H1 (cell line): ENCODE data around the gene RPTOR. TPM values are rescaled to one million over a fixed set of nuclear protein-coding genes. Genes with fewer than 3 reads are reported as not detected.

Experiments used
- CTCF ChIA-PET: fragments of 300-600 bp; sonication (Branson Sonifier 250); formaldehyde crosslinking; loops from one replicate; lab custom pipeline; 2021; ENCODE audit not compliant: partially characterized antibody; lab: Charles Lee
- POLR2A ChIA-PET: fragments of 300-600 bp; sonication (Branson Sonifier 250); formaldehyde crosslinking; loops from one replicate; lab custom pipeline; 2021; ENCODE audit warnings: inconsistent platforms; ENCODE audit not compliant: partially characterized antibody; lab: Charles Lee
- DNase-seq, 2 experiments: peaks; one replicate each; pipeline versions ENCODE4 v3.0.0 to v3.0.0-alpha.2; 2010 to 2022; ENCODE audit warnings: low spot score in 2 of 2, low read depth in 1 of 2, mixed read lengths in 1 of 2
- FAIRE-seq: peaks from 2 replicates; lab custom pipeline; 2011; peaks lifted over from hg19 to GRCh38; lab: Jason Lieb, UNC
- H2AFZ ChIP-seq: 2 replicates; pipeline ENCODE4 v1.8.1; 2012; ENCODE audit warnings: low read length, inconsistent platforms
- H2AK5ac ChIP-seq: 2 replicates; pipeline ENCODE4 v1.6.1; 2013; ENCODE audit warnings: low read depth, low read length
- H2BK120ac ChIP-seq: replicated peaks from 2 replicates; pipeline ENCODE3; 2013; ENCODE audit warnings: low read depth, low read length, inconsistent platforms
- H2BK12ac ChIP-seq: 2 replicates; pipeline ENCODE4 v1.6.1; 2013; ENCODE audit warnings: low read depth, low read length
- H2BK15ac ChIP-seq: 2 replicates; pipeline ENCODE4 v1.6.1; 2013; ENCODE audit warnings: low read length
- H2BK20ac ChIP-seq: 2 replicates; pipeline ENCODE4 v1.6.1; 2013; ENCODE audit warnings: low read length
- H2BK5ac ChIP-seq: 2 replicates; pipeline ENCODE4 v1.6.1; 2013; ENCODE audit warnings: low read depth, low read length
- H3K14ac ChIP-seq: 2 replicates; pipeline ENCODE4 v1.6.1; 2013; ENCODE audit warnings: inconsistent platforms; ENCODE audit not compliant: insufficient read length
- H3K18ac ChIP-seq: 2 replicates; pipeline ENCODE4 v1.6.1; 2013; ENCODE audit warnings: low read length; ENCODE audit errors: extremely low read depth
- H3K23ac ChIP-seq: 2 replicates; pipeline ENCODE4 v1.6.1; 2013; ENCODE audit warnings: inconsistent platforms; ENCODE audit not compliant: insufficient read length
- H3K23me2 ChIP-seq: 2 replicates; pipeline ENCODE4 v1.6.1; 2013; ENCODE audit warnings: low read depth, low read length
- H3K27ac ChIP-seq: 2 replicates; pipeline ENCODE4 v1.6.1; 2011; ENCODE audit warnings: low read depth, low read length, inconsistent platforms
- H3K27me3 ChIP-seq, 4 experiments: replicated peaks in 1 of 4; 1 replicate in 1 of 4; 2 replicates in 3 of 4; pipeline versions ENCODE4 v1.6.1 to v1.8.1; 2011 to 2013; ENCODE audit warnings: low read length in 3 of 4, mild to moderate bottlenecking in 3 of 4, inconsistent platforms in 2 of 4, mixed read lengths in 2 of 4, moderate library complexity in 1 of 4; ENCODE audit not compliant: control insufficient read depth in 3 of 4, insufficient read depth in 3 of 4; ENCODE audit errors: extremely low read depth in 1 of 4
- H3K36me3 ChIP-seq, 4 experiments: 2 replicates each; pipeline versions ENCODE4 v1.6.1 to v1.8.1; 2011 to 2013; ENCODE audit warnings: mild to moderate bottlenecking in 4 of 4, low read length in 3 of 4, moderate library complexity in 2 of 4, control low read depth in 1 of 4, inconsistent platforms in 1 of 4; ENCODE audit not compliant: insufficient read depth in 4 of 4, control insufficient read depth in 2 of 4
- H3K4ac ChIP-seq: replicated peaks from 2 replicates; pipeline ENCODE3; 2013; ENCODE audit warnings: low read length, low read depth, mixed read lengths, inconsistent platforms; ENCODE audit not compliant: insufficient read length
- H3K4me1 ChIP-seq, 4 experiments: replicated peaks in 1 of 4; 1 replicate in 1 of 4; 2 replicates in 3 of 4; pipeline versions ENCODE4 v1.6.1 to v1.8.1; 2011 to 2013; ENCODE audit warnings: low read length in 3 of 4, inconsistent platforms in 2 of 4, mixed read lengths in 1 of 4; ENCODE audit not compliant: insufficient read depth in 4 of 4, control insufficient read depth in 3 of 4
- H3K4me2 ChIP-seq, 2 experiments: 2 replicates each; pipeline versions ENCODE4 v1.6.1 to v1.8.1; 2011 to 2013; ENCODE audit warnings: low read depth in 2 of 2, low read length in 2 of 2, control low read depth in 1 of 2, inconsistent platforms in 1 of 2, mild to moderate bottlenecking in 1 of 2; ENCODE audit not compliant: insufficient read depth in 1 of 2
- H3K4me3 ChIP-seq, 4 experiments: fragments of 200-600, 300-600 bp in 1 of 4; sonication (generic), shearing (Covaris generic), sonication (Bioruptor Twin) in 1 of 4; 2 replicates each; pipeline versions ENCODE4 v1.5.1 to v1.8.1; 2011 to 2016; ENCODE audit warnings: low read length in 4 of 4, low read depth in 3 of 4, control low read depth in 2 of 4, inconsistent platforms in 2 of 4, mild to moderate bottlenecking in 2 of 4, mixed read lengths in 1 of 4, moderate library complexity in 1 of 4; ENCODE audit not compliant: insufficient read depth in 2 of 4; ENCODE audit errors: extremely low read depth in 1 of 4
- H3K56ac ChIP-seq: replicated peaks from 2 replicates; pipeline ENCODE3; 2013; ENCODE audit warnings: low read depth, mild to moderate bottlenecking, mixed read lengths, low read length, inconsistent platforms; ENCODE audit not compliant: insufficient read length
- H3K79me1 ChIP-seq: 2 replicates; pipeline ENCODE4 v1.6.1; 2013; ENCODE audit warnings: low read depth, low read length, control low read depth
- H3K79me2 ChIP-seq, 2 experiments: 2 replicates each; pipeline versions ENCODE4 v1.6.1 to v1.8.1; 2012 to 2013; ENCODE audit warnings: low read length in 2 of 2, mild to moderate bottlenecking in 2 of 2, inconsistent platforms in 1 of 2; ENCODE audit not compliant: insufficient read depth in 2 of 2, control insufficient read depth in 1 of 2
- H3K9ac ChIP-seq, 4 experiments: replicated peaks in 1 of 4; 1 replicate in 1 of 4; 2 replicates in 3 of 4; pipeline versions ENCODE4 v1.6.1 to v1.8.1; 2011 to 2013; ENCODE audit warnings: low read depth in 3 of 4, low read length in 3 of 4, control low read depth in 2 of 4, mild to moderate bottlenecking in 2 of 4, moderate library complexity in 2 of 4, inconsistent platforms in 1 of 4; ENCODE audit errors: extremely low read depth in 1 of 4
- H3K9me3 ChIP-seq, 2 experiments: 2 replicates each; pipeline versions ENCODE4 v1.6.1 to v1.8.1; 2012 to 2013; ENCODE audit warnings: mild to moderate bottlenecking in 2 of 2, moderate library complexity in 2 of 2, control low read depth in 1 of 2, inconsistent platforms in 1 of 2, low read depth in 1 of 2, low read length in 1 of 2, mixed read lengths in 1 of 2; ENCODE audit not compliant: insufficient read depth in 2 of 2
- H4K20me1 ChIP-seq, 2 experiments: replicated peaks in 1 of 2; 2 replicates each; pipeline versions ENCODE3 to v1.8.1; 2011 to 2013; ENCODE audit warnings: inconsistent platforms in 2 of 2, low read length in 2 of 2, mild to moderate bottlenecking in 1 of 2; ENCODE audit not compliant: insufficient read depth in 2 of 2, control insufficient read depth in 1 of 2
- H4K5ac ChIP-seq: 2 replicates; pipeline ENCODE4 v1.6.1; 2013; ENCODE audit warnings: low read length, low read depth, mixed read lengths, inconsistent platforms; ENCODE audit not compliant: insufficient read length
- H4K8ac ChIP-seq: 2 replicates; pipeline ENCODE4 v1.8.0; 2013; ENCODE audit warnings: mild to moderate bottlenecking, moderate library complexity, low read length, inconsistent platforms; ENCODE audit not compliant: insufficient read depth; ENCODE audit errors: extremely low read depth
- H4K91ac ChIP-seq: replicated peaks from 2 replicates; pipeline ENCODE3; 2013; ENCODE audit warnings: low read length, mixed read lengths, inconsistent platforms; ENCODE audit not compliant: insufficient read length
- BACH1 ChIP-seq: IDR thresholded peaks from 2 replicates; pipeline ENCODE4 v1.6.1; 2012; ENCODE audit warnings: low read length, improper control_type of control experiment
- JUN ChIP-seq: IDR thresholded peaks from 2 replicates; pipeline ENCODE4 v1.6.1; 2011; ENCODE audit warnings: low read depth, mild to moderate bottlenecking, improper control_type of control experiment, low read length
- JUND ChIP-seq: IDR thresholded peaks from 2 replicates; pipeline ENCODE4 v1.6.1; 2011; ENCODE audit warnings: mild to moderate bottlenecking, improper control_type of control experiment, low read length
- POLR2AphosphoS5 ChIP-seq: IDR thresholded peaks from 2 replicates; pipeline ENCODE4 v1.6.1; 2011; ENCODE audit warnings: low read depth, low read length
- RAD21 ChIP-seq, 2 experiments: IDR thresholded peaks in 1 of 2; conservative IDR thresholded peaks in 1 of 2; 2 replicates each; pipeline ENCODE4 v1.6.1; 2011; ENCODE audit warnings: low read depth in 2 of 2, low read length in 2 of 2, improper control_type of control experiment in 1 of 2, inconsistent platforms in 1 of 2, mild to moderate bottlenecking in 1 of 2, moderate library complexity in 1 of 2
- SP4 ChIP-seq: IDR thresholded peaks from 2 replicates; pipeline ENCODE4 v1.6.1; 2012; ENCODE audit warnings: low read length, inconsistent platforms
- TAF1 ChIP-seq: IDR thresholded peaks from 2 replicates; pipeline ENCODE4 v1.6.1; 2011; ENCODE audit warnings: mild to moderate bottlenecking, low read depth, low read length
- WGBS, 2 experiments: shearing (Covaris generic) in 1 of 2; methylation state at CpG; one replicate each; pipeline versions ENCODE4 v1.1.6 to v1.1.7; 2013 to 2015; ENCODE audit warnings: low lambda C conversion rate in 2 of 2, mixed read lengths in 2 of 2, inconsistent platforms in 1 of 2, low coverage in 1 of 2, missing lambda C conversion rate in 1 of 2; ENCODE audit not compliant: insufficient replicate concordance in 2 of 2, insufficient coverage in 1 of 2, insufficient read length in 1 of 2; ENCODE audit errors: extremely low coverage in 1 of 2, missing lambda C conversion rate in 1 of 2; 5-methylcytosine and 5-hydroxymethylcytosine counted together
- polyA plus RNA-seq, 7 experiments: library from polyadenylated mRNA; depleted of rRNA in 3 of 7; stranded (reverse) in 5 of 7; unstranded in 2 of 7; fragments of >200 nt in 5 of 7; fragments of 200-250 nt in 2 of 7; gene quantifications; 1 replicate in 5 of 7; 2 replicates in 1 of 7; 4 replicates in 1 of 7; pipeline versions ENCODE4 v1.2.1 to v1.2.3, GENCODE V29; 2011 to 2013; ENCODE audit warnings: missing spikeins in 2 of 7, mixed read lengths in 2 of 7
- total RNA-seq: library from RNA; stranded (reverse); fragmentation: NEBNext Ultra II Directional; extraction: Animal tissue kit (Norgen Biotek cat#: 25700); gene quantifications from 2 replicates; pipeline ENCODE4 v1.2.1, GENCODE V29; 2021
- TF ChIP-seq, protein P1 (sequence below), 3 experiments: IDR thresholded peaks; 1 replicate in 2 of 3; 2 replicates in 1 of 3; pipeline versions ENCODE4 v1.5.1 to v1.6.1; 2011; ENCODE audit warnings: low read length in 3 of 3, mild to moderate bottlenecking in 3 of 3, inconsistent platforms in 2 of 3, low read depth in 1 of 3, moderate library complexity in 1 of 3; ENCODE audit not compliant: insufficient read depth in 1 of 3; ENCODE audit errors: control extremely low read depth in 1 of 3

RPTOR gene
- total and polyA plus RNA-seq, 2 of the 8 experiments (the other 6 are each of a cell fraction or from before 2014, with no cell fraction given), result 6.9 to 28.7 TPM

DNA sequence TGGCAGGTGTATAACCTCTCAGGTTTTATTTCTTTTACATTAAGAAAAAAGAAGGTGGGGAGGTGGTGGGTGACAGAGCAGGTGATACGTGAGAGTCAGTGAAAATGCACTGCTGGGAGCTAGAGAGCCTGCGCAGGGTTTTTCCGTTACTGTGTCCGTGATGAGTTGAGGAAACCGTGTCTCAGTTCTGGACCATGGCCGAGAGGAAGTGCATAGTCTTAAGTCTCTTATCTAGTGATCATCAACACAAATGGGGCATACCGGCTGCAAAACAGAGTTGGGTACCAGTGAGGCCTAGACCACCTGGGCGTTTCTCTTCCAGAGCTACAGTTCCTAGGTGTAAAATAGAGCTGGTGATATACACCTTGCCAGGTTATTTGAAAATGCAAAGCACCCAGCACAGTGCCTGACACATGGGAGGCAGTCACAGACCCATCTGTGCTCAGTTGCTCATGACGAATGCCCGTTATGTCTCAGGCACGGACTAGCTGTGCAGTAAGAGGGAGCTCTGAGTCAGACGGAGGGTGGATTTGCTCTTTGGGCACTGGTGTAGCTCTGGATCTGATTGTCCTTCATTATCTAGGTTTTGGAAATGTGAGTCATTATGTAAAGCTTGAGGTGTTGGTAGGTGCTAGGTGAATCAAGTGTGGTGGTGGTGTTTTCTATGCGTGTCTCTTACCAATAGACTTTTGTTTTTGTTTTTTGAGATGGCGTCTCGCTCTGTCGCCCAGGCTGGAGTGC, 60.9 kb downstream of the RPTOR start:
- Histone ChIP-seq H3K23me2 (peaks cover 1% of the 10 kb centered on the region; the same call in 1 of the 2 replicates), H3K4me3 (no peak overlapping the region), H3K27ac (no peak overlapping the region), H4K5ac (no peak overlapping the region), H2BK12ac (no peak overlapping the region), H4K20me1 (peaks cover 5 to 12% of the 10 kb centered on the region in 2 experiments), H3K79me1 (peaks cover 21% of the 10 kb centered on the region; the same call in 1 of the 2 replicates), H2BK20ac (no peak overlapping the region), H4K91ac (no peak overlapping the region), H2BK120ac (no peak overlapping the region), H3K79me2 (peaks cover 0 to 47% of the 10 kb centered on the region in 2 experiments), H3K9ac (no peak overlapping the region), H3K23ac (no peak overlapping the region), H3K4me1 (peaks cover 0 to 4% (median 0%) of the 10 kb centered on the region in 4 experiments; a peak in 1 of 7 replicates), H3K9me3 (no peaks in the 10 kb centered on the region), H2BK15ac (no peak overlapping the region), H3K18ac (no peak overlapping the region), H2AK5ac (no peak overlapping the region), H2AFZ (no peak overlapping the region), H2BK5ac (no peak overlapping the region), H3K4ac (no peak overlapping the region), H3K14ac (no peak overlapping the region), H3K4me2 (no peak overlapping the region), H3K56ac (no peak overlapping the region), H3K36me3 (no peaks in the 10 kb centered on the region; a peak in 1 of 8 replicates), H3K27me3 (no peaks in the 10 kb centered on the region), H4K8ac (no peak overlapping the region; the same call in 1 of the 2 replicates)
- POLR2A ChIA-PET, result no interaction called here
- WGBS, 2 experiments, result 89% methylated on average over 16 of the region's 16 CpGs; no CpG with 5 or more reads in 1 of the 2 experiments
- TF ChIP-seq, protein P1, sequence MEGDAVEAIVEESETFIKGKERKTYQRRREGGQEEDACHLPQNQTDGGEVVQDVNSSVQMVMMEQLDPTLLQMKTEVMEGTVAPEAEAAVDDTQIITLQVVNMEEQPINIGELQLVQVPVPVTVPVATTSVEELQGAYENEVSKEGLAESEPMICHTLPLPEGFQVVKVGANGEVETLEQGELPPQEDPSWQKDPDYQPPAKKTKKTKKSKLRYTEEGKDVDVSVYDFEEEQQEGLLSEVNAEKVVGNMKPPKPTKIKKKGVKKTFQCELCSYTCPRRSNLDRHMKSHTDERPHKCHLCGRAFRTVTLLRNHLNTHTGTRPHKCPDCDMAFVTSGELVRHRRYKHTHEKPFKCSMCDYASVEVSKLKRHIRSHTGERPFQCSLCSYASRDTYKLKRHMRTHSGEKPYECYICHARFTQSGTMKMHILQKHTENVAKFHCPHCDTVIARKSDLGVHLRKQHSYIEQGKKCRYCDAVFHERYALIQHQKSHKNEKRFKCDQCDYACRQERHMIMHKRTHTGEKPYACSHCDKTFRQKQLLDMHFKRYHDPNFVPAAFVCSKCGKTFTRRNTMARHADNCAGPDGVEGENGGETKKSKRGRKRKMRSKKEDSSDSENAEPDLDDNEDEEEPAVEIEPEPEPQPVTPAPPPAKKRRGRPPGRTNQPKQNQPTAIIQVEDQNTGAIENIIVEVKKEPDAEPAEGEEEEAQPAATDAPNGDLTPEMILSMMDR (IDR thresholded peaks at IDR 0.05; ENCODE audit: control extremely low read depth in 1 of 3, insufficient read depth in 1 of 3, low read depth in 1 of 3, low read length in 3 of 3), result no peak
- TF ChIP-seq BACH1 (no peak), JUN (no peak), JUND (no peak), POLR2AphosphoS5 (no peak), TAF1 (no peak), SP4 (no peak), RAD21 (IDR thresholded peaks at IDR 0.05 in 1 of 2, conservative IDR thresholded peaks at IDR 0.05 in 1 of 2; ENCODE audit: low read depth in 2 of 2, low read length in 2 of 2) (no peak)
- DNase-seq (no peak), FAIRE-seq (no peak)
- CTCF ChIA-PET, result interaction anchor here (0.6 to 2.4 kb wide), 5 partner anchors 11 to 294 kb away, joined by 3 to 9 read pairs (median 4); no protein-coding TSS in a partner anchor
